NCI-H345 treated with DMSO at 0.1 percent for 48 hours (cell line): ENCODE data around the gene HNF4A.
A peak's percentile ranks its signal among the peaks of the same experiment; 100 is the strongest.
"Not testable (repeated sequence)": the region's sequence is repeated elsewhere in the genome, so short reads cannot be mapped to it uniquely, and the experiment has no call there.

Experiments
- DNase-seq: peaks from one replicate; lab custom pipeline; 2025; ENCODE audit not compliant: unreplicated experiment; lab: John Stamatoyannopoulos, UW

HNF4A gene

GRCh38 chr20:44345147-44345546, 10.4 kb upstream of the HNF4A start:
- DNase-seq, result no peak

- DNase-seq, result not testable (repeated sequence)
Measured at GRCh38 chr20:44345941-44346340, 9.6 kb upstream of the HNF4A start.

- no peak for DNase-seq
Measured at GRCh38 chr20:44348168-44348659, 7.3 kb upstream of the HNF4A start.

- DNase-seq, result no peak
Measured at GRCh38 chr20:44349349-44349748, 6.2 kb upstream of the HNF4A start.

GRCh38 chr20:44350567-44350966, 4.9 kb upstream of the HNF4A start:
- DNase-seq, result no peak

GRCh38 chr20:44354979-44355497, 461 bp upstream of the HNF4A start:
- no peak for DNase-seq

GRCh38 chr20:44356353-44356723, 839 bp downstream of the HNF4A start:
- no peak for DNase-seq

- DNase-seq, result no peak
Measured at GRCh38 chr20:44357020-44357419, 1.5 kb downstream of the HNF4A start.

- DNase-seq, result no peak
Measured at GRCh38 chr20:44357555-44358125, 2.1 kb downstream of the HNF4A start.

- DNase-seq, result no peak
Measured at GRCh38 chr20:44358776-44359175, 3.3 kb downstream of the HNF4A start.

GRCh38 chr20:44360221-44360620, 4.7 kb downstream of the HNF4A start:
- DNase-seq, result no peak

GRCh38 chr20:44361021-44361420, 5.5 kb downstream of the HNF4A start:
- no peak for DNase-seq

- DNase-seq, result no peak
Measured at GRCh38 chr20:44362466-44362940, 7.0 kb downstream of the HNF4A start.

- no peak for DNase-seq
Measured at GRCh38 chr20:44364068-44364467, 8.6 kb downstream of the HNF4A start.

- DNase-seq, result no peak
Measured at GRCh38 chr20:44364780-44365179, 9.3 kb downstream of the HNF4A start.

- DNase-seq, result no peak
Measured at GRCh38 chr20:44367746-44368145, 12.2 kb downstream of the HNF4A start.

GRCh38 chr20:44370639-44371218, 15.2 kb downstream of the HNF4A start:
- DNase-seq, result no peak

GRCh38 chr20:44382641-44383040, 27.1 kb downstream of the HNF4A start:
- no peak for DNase-seq

- DNase-seq, result peak; percentile 42
Measured at GRCh38 chr20:44384423-44385027, 29.0 kb downstream of the HNF4A start.

- DNase-seq, result peak; percentile 21
Measured at GRCh38 chr20:44388466-44389023, 33.0 kb downstream of the HNF4A start.

- DNase-seq, result no peak
Measured at GRCh38 chr20:44389871-44390270, 34.4 kb downstream of the HNF4A start.

- DNase-seq, result no peak
Measured at GRCh38 chr20:44390280-44390679, 34.8 kb downstream of the HNF4A start.
